Hematopoietic multipotent progenitor cell treated with erythropoietin and hydrocortisone succinate and interleukin-3 and kit ligand, for 4 days (in vitro differentiated cells): ENCODE measurements around the gene PHB1.
"Not testable (repeated sequence)": the region's sequence is repeated elsewhere in the genome, so short reads cannot be mapped to it uniquely, and the experiment has no call there.

ENCODE experiments used
- DNase-seq: peaks from one replicate; pipeline ENCODE4 v3.0.0-alpha.2; 2015

Gene PHB1

DNA sequence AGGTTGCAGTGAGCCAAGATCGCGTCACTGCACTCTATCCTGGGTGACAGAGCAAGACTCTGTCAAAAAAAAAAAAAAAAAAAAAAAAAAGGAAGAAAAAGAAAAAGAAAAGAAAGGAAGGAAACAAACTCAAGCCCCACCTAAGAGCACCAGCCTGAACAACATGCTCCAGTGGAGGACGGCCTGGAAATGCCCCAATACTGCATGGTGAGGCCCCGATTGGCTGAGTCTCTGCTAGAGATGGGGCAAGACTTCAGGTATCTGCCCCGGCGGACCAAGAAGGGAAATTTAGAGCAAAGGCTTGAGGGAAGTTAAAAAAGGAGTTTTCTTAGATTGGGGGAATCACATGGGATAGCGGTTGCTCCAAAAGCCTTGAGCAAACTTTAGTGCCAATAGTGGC lies 42.3 kb downstream of the PHB1 start:
- no peak for DNase-seq

DNA sequence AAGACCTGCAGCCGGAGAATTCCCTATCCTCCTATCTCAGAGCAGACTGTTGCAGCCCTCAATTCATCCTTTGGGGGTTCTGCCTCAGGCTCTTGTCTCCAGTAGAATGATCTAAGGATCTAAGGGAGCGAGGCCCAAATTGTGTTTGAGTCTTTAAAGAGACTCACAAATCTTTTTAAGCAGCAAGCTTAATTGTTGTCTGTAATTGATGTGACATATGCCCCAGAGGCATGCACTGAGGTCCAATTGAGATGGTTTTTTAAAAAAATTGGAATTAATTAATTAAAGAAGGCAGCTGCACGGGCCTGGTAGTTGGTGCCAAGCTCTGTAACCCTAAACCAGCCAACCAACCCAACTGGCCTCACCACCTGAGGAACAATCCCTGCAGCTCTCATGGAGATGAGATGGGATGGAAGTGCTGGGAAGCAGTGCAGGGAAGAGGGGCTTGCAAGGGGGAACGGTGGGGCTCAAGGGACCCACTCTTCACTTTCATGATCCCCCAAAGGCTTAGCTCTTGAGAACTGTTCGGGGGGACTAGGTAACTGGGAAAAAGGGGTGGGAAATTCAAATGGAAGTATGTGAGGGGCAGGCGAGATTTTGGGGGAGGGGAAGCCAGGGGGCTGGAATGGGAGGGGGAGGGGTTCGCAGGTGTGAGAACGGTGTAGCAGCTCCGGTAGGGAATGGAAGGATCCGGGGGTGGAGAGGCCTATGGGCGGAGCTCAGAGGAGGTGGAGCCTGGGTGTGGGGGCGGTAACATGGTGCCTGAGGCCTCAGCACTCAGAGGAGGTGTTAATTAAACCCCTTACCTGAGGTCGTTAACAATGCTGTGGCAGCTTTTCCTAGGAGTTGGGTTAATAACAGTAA lies 43.5 kb downstream of the PHB1 start:
- no peak for DNase-seq

DNA sequence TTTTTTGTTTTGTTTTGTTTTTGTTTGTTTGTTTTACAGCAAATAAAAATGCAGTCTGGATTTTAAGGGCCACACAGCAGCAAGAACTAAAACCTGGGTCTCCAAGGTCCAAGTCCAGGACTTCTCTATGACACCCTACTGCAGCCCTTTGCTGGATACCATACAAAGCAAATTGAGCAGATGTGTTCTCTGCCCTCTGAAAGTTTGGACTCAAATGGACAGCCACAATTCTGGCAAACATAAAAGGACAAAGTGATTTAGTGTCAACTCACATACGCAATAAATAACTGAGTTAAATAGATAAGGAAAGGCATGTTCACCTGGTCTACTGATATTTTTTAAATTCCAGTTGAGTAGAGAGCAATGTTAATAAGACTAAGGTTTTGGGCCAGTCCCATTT lies 44.9 kb downstream of the PHB1 start:
- DNase-seq: no peak

DNA sequence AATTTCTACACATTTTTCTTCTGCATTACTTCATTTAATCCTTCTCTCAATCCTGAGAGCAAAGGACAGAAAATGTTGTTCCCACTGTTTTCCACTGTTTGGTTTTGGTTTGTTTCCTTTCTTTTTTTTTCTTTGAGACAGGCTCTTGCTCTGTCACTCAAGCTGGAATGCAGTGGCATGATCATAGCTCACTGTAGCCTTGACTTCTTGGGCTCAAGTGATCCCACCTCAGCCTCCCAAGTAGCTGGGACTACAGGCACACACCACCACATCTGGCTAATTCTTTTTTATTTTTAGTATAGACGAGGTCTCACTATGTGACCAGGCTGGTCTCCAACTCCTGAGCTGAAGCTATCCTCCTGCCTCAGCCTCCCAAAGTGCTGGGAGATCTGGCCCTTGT lies 45.6 kb downstream of the PHB1 start:
- DNase-seq: no peak

DNA sequence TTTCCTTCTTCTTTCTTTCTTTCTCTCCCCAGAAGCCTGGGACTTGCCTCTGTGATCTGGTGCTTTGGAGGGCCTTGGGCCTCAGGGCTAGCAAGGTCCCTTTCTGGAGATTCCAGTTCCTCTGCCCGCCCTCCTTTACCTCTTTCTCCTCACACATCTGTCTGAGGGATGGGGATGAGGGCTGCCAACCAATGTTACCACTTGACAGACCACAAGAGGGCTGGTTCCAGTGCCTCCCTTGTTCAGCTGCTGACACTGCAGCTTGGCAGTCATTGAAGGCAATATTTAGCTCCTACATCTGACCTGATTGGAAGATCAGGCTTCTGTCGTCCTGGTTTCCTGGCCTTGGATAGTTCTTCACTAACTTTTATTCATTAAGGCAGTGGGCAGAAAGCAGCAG lies 49.0 kb downstream of the PHB1 start:
- peak; percentile 82 for DNase-seq

DNA sequence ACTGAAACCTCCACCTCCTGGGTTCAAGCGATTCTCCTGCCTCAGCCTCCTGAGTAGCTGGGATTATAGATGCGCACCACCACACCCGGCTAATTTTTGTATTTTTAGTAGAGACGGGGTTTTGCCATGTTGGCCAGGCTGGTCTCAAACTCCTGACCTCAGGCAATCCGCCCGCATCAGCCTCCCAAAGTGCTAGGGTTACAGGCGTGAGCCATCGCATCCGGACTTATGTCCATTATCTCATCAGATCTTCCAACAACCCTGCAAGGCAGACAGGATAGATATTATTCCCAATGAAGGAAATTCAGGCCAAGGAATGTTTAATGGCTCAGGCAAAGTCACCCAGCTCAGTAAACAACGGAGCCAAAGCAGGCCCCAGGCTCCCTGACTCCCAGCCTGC lies 49.6 kb downstream of the PHB1 start:
- DNase-seq: not testable (repeated sequence)

DNA sequence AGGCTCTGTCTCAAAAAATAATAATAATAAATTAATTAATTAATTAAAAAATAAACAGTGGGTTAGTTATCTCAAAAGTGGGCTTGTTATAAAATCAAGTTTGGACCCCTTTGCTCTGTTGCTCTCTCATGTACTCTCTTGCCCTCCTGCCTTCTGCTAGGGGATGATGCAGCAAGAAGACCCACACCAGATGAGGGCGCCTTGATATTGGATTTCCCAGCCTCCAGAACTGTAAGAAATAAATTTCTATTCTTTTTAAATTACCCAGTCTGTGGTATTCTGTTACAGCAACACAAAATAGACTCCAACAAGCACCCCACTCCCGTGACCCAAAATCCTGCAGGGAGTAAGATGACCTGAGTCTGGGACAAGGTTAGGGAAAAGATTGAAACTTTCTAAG lies 50.6 kb downstream of the PHB1 start:
- DNase-seq: peak; percentile 42

DNA sequence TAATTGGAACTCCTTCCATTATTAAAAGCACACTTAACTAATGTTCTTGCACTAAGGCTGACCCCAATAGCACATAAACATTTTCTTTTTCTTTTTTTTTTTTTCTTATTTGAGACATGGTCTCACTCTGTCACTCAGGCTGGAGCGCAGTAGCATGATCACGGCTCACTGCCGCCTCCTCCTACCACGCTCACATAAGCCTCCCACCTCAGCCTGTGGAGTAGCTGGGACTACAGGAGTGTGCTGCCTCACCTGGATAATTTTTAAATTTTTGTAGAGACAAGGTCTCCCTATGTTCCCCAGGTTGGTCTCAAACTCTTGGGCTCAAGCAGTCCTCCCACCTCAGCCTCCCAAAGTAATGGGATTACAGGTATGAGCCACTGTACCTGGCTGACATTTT lies 51.4 kb downstream of the PHB1 start:
- no peak for DNase-seq

DNA sequence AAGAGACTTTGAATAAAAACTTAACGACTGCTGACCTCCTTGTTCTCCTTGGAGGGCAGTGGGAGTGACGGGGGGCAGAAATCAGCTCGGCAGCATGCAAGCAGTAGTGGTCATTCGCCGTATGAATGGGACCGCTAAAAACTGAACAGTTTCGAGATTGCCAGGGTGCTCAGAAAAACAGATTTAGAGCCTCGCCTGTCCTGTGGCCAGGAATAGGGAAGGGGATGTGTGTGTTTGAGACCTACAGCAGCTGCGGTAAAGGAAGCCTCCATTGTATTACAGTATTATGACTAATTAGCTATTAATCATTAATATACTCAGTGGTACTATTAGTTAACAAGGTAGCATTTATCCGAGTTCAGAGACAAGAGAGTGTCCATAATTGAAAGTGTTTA lies 52.0 kb downstream of the PHB1 start:
- DNase-seq: no peak

DNA sequence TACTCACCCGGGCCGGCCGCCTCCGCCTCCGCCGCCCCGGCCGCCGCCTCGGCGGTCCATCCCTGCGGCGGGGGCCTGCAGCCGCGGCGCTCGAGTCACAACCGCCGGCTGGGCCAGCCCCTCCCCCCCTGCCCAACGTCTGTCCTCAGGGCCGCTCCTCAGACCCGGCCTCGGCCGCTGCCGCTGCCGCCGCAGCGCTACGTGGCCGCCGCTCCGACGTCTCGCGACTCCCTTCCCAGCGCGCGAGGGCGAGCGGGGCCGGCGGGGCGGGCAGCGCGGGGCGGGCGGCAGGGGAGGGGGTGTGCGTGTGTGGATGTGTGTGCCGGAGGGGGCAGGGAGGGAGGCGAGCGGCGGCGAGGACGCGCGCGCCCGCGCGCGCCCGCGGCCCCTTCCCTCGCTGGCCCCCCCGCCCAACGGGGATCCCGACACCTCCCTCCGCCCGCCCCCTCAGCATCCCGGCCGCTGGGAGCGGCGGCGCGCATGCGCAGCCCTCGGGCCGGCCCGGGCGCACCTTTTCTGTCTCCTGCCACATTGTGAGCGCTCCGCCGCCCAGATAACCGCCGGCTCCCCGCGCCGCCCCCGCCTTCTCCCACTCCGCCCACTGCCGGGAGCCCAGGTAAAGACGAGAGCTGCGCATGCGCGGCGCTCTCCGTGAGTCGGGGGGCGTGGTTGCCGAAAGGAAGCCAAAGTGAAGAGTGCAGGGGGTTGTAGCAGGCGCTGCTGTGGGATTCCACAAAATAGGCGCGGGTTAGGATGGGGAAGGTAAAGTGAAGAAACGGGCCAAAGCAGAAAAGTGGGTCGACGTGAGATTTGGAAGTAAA lies 52.6 kb downstream of the PHB1 start, which contains the start of gene ZNF652:
Gene ZNF652, minus strand, starts transcription at position 349 of the 821 bp plus-strand sequence. CDS start 44,525 bp downstream, outside the sequence.
- peak; percentile 93 for DNase-seq

DNA sequence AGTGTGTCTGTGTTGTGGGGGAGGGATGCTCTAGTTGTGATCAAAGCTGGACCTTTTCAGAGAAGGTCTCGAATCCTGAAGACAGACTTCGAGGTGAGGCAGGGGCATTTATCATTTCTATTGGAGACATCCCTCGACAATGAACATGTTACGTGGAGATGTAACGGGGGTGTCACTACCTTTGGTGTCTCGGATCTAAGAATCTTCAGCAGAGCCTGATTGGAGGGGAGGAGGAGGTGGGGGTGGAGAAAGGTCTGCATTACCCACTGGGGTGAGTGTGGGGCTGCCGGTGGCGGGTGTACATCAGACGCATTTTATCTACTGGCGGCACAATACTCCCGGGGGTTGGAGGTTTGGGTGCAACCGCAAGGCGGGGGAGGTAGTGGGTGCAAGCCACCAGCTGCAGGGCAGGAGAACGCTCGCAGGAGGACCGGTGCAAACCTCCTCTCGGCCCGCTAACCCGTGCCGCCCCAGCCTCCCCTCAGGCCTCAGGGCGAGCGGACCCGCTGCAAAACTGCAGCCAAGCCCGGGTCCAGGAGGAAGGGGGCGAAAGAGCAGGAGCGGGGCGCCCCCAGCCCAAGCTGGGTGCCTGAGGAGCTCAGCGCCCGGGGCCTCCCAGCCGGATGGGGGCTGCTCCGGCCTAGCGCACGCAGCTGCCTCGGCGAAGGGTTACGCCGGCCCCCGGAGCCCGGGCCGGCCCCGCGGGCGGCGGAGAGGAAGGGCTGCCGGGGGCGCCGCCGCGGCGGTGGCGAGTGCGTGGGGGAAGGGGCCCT lies 53.4 kb downstream of the PHB1 start:
- DNase-seq: peak; percentile 94

DNA sequence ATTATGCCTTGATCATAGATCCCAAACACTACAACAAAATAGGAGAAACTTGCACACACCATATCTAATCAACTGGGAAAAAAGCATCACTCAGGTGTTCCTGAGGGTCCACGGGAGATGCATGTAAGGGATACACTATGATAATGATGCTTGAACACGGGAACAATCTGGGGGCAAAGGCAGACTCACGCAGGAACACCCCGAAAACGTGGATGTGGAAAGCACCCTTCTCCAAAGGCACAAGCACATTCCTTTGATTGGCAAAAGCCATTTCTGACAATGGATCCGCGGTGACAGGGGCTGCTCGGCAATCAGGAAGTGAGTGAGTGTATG lies 53.9 kb downstream of the PHB1 start:
- DNase-seq: no peak

DNA sequence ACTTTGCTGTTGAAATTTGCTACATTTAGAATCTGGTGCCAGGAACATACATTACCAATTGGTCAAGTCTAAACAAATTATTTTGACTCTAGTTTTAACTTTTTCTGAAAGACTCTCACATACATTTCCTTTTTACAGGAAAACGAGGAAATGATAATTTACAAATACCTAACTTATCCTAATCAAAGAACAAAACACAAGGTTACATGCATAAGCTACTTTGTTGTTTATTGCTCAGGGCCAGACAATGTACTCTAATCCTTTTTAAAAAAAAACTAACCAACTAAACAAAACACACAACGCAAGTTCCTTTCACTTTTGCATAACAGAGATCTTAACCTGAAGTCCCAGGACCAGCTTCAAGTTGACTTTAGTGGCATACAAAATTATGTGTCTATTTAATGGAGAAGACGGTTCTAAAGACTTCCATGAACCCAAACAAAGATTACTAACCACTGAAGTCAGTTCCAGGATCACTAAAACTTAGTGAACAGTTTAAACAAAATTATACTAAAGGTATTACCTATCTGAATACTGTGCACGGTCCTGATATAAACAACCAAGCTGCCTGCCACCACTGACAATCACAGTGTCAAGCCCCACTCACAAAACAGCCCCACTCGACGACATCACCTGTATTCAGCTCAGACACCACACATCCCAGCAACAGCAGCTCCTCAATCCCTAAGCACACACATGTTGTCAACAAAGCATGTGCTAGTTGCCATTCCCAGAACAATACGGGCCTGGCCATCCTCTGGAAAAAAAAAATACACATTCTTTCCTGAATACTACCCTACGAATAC lies 54.5 kb downstream of the PHB1 start:
- peak; percentile 20 for DNase-seq

DNA sequence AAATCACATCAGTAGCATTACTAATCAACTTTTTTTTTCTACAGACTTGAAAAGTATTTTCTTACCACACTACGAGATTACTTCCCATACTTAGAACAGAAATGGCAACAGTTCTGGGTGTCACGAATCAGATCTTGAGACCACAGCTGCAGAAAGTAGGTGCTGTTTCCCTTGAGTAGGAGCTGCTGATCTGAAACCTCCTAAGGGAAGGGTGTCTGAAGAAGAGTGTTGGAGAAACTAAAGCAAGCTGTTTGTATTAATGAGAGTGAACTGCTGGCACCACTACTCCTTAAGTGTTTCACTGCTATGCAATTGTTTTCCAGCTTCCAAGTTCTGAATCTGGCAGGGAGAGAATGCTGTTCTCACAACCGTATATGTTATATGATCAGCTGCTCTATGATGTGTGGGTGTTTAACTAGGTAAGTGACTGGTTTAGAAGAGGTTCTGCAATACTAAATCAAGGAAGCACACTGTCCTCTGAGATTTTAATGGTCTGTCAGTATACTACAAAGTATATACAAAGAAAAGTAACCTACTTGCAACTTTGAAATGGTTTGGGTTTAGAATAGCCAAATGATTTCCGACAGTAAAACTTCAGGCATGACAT lies 55.9 kb downstream of the PHB1 start:
- DNase-seq: peak; percentile 43

DNA sequence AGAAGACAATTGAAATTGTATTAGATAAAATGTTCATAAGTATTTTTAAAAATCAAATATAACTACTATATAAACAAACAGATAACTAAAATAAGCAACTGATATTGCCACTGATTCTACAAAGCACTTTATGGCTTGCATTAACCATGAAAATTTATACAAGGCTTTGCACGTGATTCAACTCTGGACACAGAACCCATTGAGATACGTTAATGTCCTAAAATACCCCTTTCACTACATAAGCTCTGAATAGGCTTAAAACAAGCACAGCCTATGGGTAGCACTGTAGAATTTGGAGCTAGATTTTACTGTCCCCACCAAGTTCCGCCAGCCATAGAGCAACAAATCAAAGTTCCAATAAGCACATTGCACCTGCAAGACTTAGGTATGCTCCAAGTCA lies 57.2 kb downstream of the PHB1 start:
- no peak for DNase-seq

DNA sequence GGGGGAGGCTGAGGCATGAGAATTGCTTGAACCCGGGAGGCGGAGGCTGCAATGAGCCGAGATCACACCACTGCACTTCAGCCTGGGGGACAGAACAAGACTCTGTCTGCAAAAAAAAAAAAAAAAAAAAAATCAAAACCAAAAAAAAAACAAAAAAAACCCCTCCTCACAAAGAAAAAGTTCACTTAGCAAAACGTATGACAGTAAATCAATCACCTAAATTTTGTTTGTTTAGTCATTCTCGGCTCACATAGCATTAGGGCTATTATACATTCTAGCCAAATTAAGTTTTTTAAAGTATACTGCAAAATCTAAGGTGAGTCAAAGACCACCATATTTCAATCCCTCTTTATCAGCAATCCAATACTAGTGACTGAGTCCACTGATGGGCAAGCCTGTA lies 58.4 kb downstream of the PHB1 start:
- DNase-seq: no peak
